ENCODE data around the gene VAV3. TPM values are rescaled to one million over a fixed set of nuclear protein-coding genes. Genes with fewer than 3 reads are reported as not detected.

The VAV3 gene
- total and polyA plus RNA-seq, 2 experiments from 2014 or later: under 0.01 to 0.24 TPM

DNA sequence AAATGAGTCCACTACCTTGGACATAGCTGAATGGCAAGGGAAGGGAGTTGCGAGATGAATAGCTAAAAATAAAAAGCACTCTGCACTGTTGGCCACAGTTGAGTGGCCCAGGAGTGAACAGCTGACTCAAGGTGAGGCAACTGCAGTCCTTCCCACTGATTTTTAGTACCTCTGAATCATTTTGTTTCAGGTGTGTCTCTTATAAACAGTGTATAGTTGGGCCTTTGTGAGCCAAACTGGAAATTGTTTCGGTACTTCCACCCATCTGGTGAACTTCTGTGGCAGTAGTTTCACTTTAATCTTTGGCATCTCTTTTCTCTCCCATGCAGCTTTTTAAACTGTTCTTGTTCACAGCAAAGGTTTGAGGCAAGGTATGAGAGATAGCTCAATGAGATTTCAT is 122.7 kb downstream of the VAV3 start:
- Histone ChIP-seq H3K36me3 (ENCODE audit: low read depth) (no peaks in the 10 kb centered on the region), H3K79me2 (ENCODE audit: insufficient read depth) (no peaks in the 10 kb centered on the region), H3K9me2 (ENCODE audit: insufficient read depth) (no peaks in the 10 kb centered on the region), H3K4me1 (ENCODE audit: insufficient read depth) (no peaks in the 10 kb centered on the region), H3K27me3 (replicated peaks; ENCODE audit: insufficient read depth) (peaks cover 16% of the 10 kb centered on the region), H3K9ac (no peak overlapping the region), H3F3A (ENCODE audit: insufficient read depth) (no peaks in the 10 kb centered on the region), H3K9me3 (ENCODE audit: low read depth) (no peaks in the 10 kb centered on the region), H4K20me1 (ENCODE audit: insufficient read depth) (no peaks in the 10 kb centered on the region), H3K27ac (no peak overlapping the region), H3K4me2 (ENCODE audit: unreplicated experiment) (no peak overlapping the region), H2AFZ (no peak overlapping the region), H3K4me3 (no peak overlapping the region)
- in situ Hi-C loops (cut with MboI): no loop called here
- no peak for TF ChIP-seq EZH2phosphoT487 (IDR thresholded peaks at IDR 0.05; ENCODE audit: insufficient read depth, low read depth)
- no peak for TF ChIP-seq EZH2 (IDR thresholded peaks at IDR 0.05; ENCODE audit: insufficient read depth, poor library complexity, severe bottlenecking)
- no peak for DNase-seq
- 55 to 57% methylated on average over 2 of the region's 2 CpGs for WGBS, 2 experiments (ENCODE audit: low coverage in 1 of 2, low lambda C conversion rate in 2 of 2, missing lambda C conversion rate in 2 of 2)

GRCh38 chr1:107840725-107841124 is 124.3 kb downstream of the VAV3 start:
- Histone ChIP-seq H3K79me2 (ENCODE audit: insufficient read depth) (no peaks in the 10 kb centered on the region), H3K4me2 (ENCODE audit: unreplicated experiment) (no peak overlapping the region), H3K9me2 (ENCODE audit: insufficient read depth) (no peaks in the 10 kb centered on the region), H3K4me3 (no peak overlapping the region), H3K36me3 (ENCODE audit: low read depth) (no peaks in the 10 kb centered on the region), H3K4me1 (ENCODE audit: insufficient read depth) (no peaks in the 10 kb centered on the region), H3K9ac (no peak overlapping the region), H3K9me3 (ENCODE audit: low read depth) (no peaks in the 10 kb centered on the region), H2AFZ (no peak overlapping the region), H3F3A (ENCODE audit: insufficient read depth) (no peaks in the 10 kb centered on the region), H3K27ac (no peak overlapping the region), H3K27me3 (replicated peaks; ENCODE audit: insufficient read depth) (peaks cover 14% of the 10 kb centered on the region), H4K20me1 (ENCODE audit: insufficient read depth) (no peaks in the 10 kb centered on the region)
- DNase-seq: no peak
- in situ Hi-C loops (cut with MboI): no loop called here
- TF ChIP-seq EZH2phosphoT487 (IDR thresholded peaks at IDR 0.05; ENCODE audit: insufficient read depth, low read depth) (no peak), EZH2 (IDR thresholded peaks at IDR 0.05; ENCODE audit: insufficient read depth, poor library complexity, severe bottlenecking) (no peak)
- 24 to 45% methylated on average over 1 of the region's 1 CpG for WGBS, 2 experiments (ENCODE audit: low coverage in 1 of 2, low lambda C conversion rate in 2 of 2, missing lambda C conversion rate in 2 of 2)

GRCh38 chr1:107838056-107838455 is 126.9 kb downstream of the VAV3 start:
- Histone ChIP-seq H2AFZ (no peak overlapping the region), H3K4me3 (no peak overlapping the region), H3K9ac (no peak overlapping the region), H3K9me2 (ENCODE audit: insufficient read depth) (no peaks in the 10 kb centered on the region), H3K9me3 (ENCODE audit: low read depth) (no peaks in the 10 kb centered on the region), H3K27me3 (replicated peaks; ENCODE audit: insufficient read depth) (peaks cover 8% of the 10 kb centered on the region), H3K4me1 (ENCODE audit: insufficient read depth) (no peaks in the 10 kb centered on the region), H4K20me1 (ENCODE audit: insufficient read depth) (no peaks in the 10 kb centered on the region), H3F3A (ENCODE audit: insufficient read depth) (no peaks in the 10 kb centered on the region), H3K36me3 (ENCODE audit: low read depth) (no peaks in the 10 kb centered on the region), H3K4me2 (ENCODE audit: unreplicated experiment) (no peak overlapping the region), H3K27ac (no peak overlapping the region), H3K79me2 (ENCODE audit: insufficient read depth) (no peaks in the 10 kb centered on the region)
- in situ Hi-C loops (cut with MboI): no loop called here
- TF ChIP-seq EZH2 (IDR thresholded peaks at IDR 0.05; ENCODE audit: insufficient read depth, poor library complexity, severe bottlenecking) (no peak), EZH2phosphoT487 (IDR thresholded peaks at IDR 0.05; ENCODE audit: insufficient read depth, low read depth) (no peak)
- WGBS, 2 experiments (ENCODE audit: low coverage in 1 of 2, low lambda C conversion rate in 2 of 2, missing lambda C conversion rate in 2 of 2): 83 to 84% methylated on average over 4 of the region's 4 CpGs
- no peak for DNase-seq

GRCh38 chr1:107835151-107835670 is 129.8 kb downstream of the VAV3 start:
- no peak for DNase-seq
- Histone ChIP-seq H3K9me3 (ENCODE audit: low read depth) (no peaks in the 10 kb centered on the region), H3K36me3 (ENCODE audit: low read depth) (no peaks in the 10 kb centered on the region), H2AFZ (no peak overlapping the region), H3K4me3 (no peak overlapping the region), H3K9me2 (ENCODE audit: insufficient read depth) (no peaks in the 10 kb centered on the region), H3K4me1 (ENCODE audit: insufficient read depth) (no peaks in the 10 kb centered on the region), H3F3A (ENCODE audit: insufficient read depth) (no peaks in the 10 kb centered on the region), H3K27ac (no peak overlapping the region), H3K27me3 (replicated peaks; ENCODE audit: insufficient read depth) (peaks cover 5% of the 10 kb centered on the region; the same call in 1 of the 2 replicates), H3K4me2 (ENCODE audit: unreplicated experiment) (no peak overlapping the region), H4K20me1 (ENCODE audit: insufficient read depth) (no peaks in the 10 kb centered on the region), H3K9ac (no peak overlapping the region), H3K79me2 (ENCODE audit: insufficient read depth) (no peaks in the 10 kb centered on the region)
- no peak for TF ChIP-seq EZH2phosphoT487 (IDR thresholded peaks at IDR 0.05; ENCODE audit: insufficient read depth, low read depth)
- TF ChIP-seq EZH2 (IDR thresholded peaks at IDR 0.05; ENCODE audit: insufficient read depth, poor library complexity, severe bottlenecking): no peak
- 73 to 77% methylated on average over 4 of the region's 4 CpGs for WGBS, 2 experiments (ENCODE audit: low coverage in 1 of 2, low lambda C conversion rate in 2 of 2, missing lambda C conversion rate in 2 of 2)
- in situ Hi-C loops (cut with MboI): no loop called here

GRCh38 chr1:107833061-107833460 is 131.9 kb downstream of the VAV3 start:
- no peak overlapping the region for H2AFZ ChIP-seq
- TF ChIP-seq EZH2phosphoT487 (IDR thresholded peaks at IDR 0.05; ENCODE audit: insufficient read depth, low read depth) (no peak), EZH2 (IDR thresholded peaks at IDR 0.05; ENCODE audit: insufficient read depth, poor library complexity, severe bottlenecking) (no peak)
- no peaks in the 10 kb centered on the region for H3K4me1 ChIP-seq (ENCODE audit: insufficient read depth)
- in situ Hi-C loops (cut with MboI): no loop called here
- no peak overlapping the region for H3K9ac ChIP-seq
- H3K27ac ChIP-seq: no peak overlapping the region
- H3F3A ChIP-seq (ENCODE audit: insufficient read depth): no peaks in the 10 kb centered on the region
- H4K20me1 ChIP-seq (ENCODE audit: insufficient read depth): no peaks in the 10 kb centered on the region
- H3K4me2 ChIP-seq (ENCODE audit: unreplicated experiment): no peak overlapping the region
- no peak overlapping the region for H3K4me3 ChIP-seq
- H3K9me2 ChIP-seq (ENCODE audit: insufficient read depth): no peaks in the 10 kb centered on the region
- no peaks in the 10 kb centered on the region for H3K79me2 ChIP-seq (ENCODE audit: insufficient read depth)
- no peak for DNase-seq
- H3K9me3 ChIP-seq (ENCODE audit: low read depth): no peaks in the 10 kb centered on the region
- H3K27me3 ChIP-seq (replicated peaks; ENCODE audit: insufficient read depth): no peaks in the 10 kb centered on the region
- 53 to 65% methylated on average over 2 of the region's 2 CpGs for WGBS, 2 experiments (ENCODE audit: low coverage in 1 of 2, low lambda C conversion rate in 2 of 2, missing lambda C conversion rate in 2 of 2)
- no peaks in the 10 kb centered on the region for H3K36me3 ChIP-seq (ENCODE audit: low read depth)
